Calu3 (cell line): ENCODE measurements around the gene USP32. TPM values are rescaled to one million over a fixed set of nuclear protein-coding genes. Genes with fewer than 3 reads are reported as not detected.
A peak's percentile ranks its signal among the peaks of the same experiment; 100 is the strongest.

Source experiments
- BruUV-seq: library from RNA; stranded (reverse); fragments of 400-500 nt; replicated peaks from 2 replicates; lab custom pipeline; 2021; lab: Mats Ljungman, UMichigan
- CTCF ChIA-PET: fragments of 300-600 bp; sonication (Branson Sonifier 250); formaldehyde crosslinking; loops from one replicate; lab custom pipeline; 2022; ENCODE audit warnings: antibody characterized with exemption; lab: Charles Lee
- DNase-seq: peaks from one replicate; pipeline ENCODE4 v3.0.0; 2022
- H3K27ac Mint-ChIP-seq: one replicate; pipeline ENCODE4 v1.8.0; 2022; ENCODE audit warnings: mixed read lengths; ENCODE audit not compliant: unreplicated experiment
- H3K27me3 Mint-ChIP-seq: one replicate; pipeline ENCODE4 v1.8.0; 2022; ENCODE audit warnings: mixed read lengths; ENCODE audit not compliant: unreplicated experiment
- H3K36me3 Mint-ChIP-seq: one replicate; pipeline ENCODE4 v1.8.0; 2022; ENCODE audit warnings: mild to moderate bottlenecking, moderate library complexity, mixed read lengths; ENCODE audit not compliant: insufficient read depth, unreplicated experiment
- H3K4me1 Mint-ChIP-seq: one replicate; pipeline ENCODE4 v1.8.0; 2022; ENCODE audit warnings: mild to moderate bottlenecking, low read depth, mixed read lengths; ENCODE audit not compliant: unreplicated experiment
- H3K4me3 Mint-ChIP-seq: one replicate; pipeline ENCODE4 v1.8.0; 2022; ENCODE audit warnings: mild to moderate bottlenecking, low read depth, moderate library complexity, mixed read lengths; ENCODE audit not compliant: unreplicated experiment
- H3K9me3 Mint-ChIP-seq: one replicate; pipeline ENCODE4 v1.8.0; 2022; ENCODE audit warnings: low read depth, mixed read lengths; ENCODE audit not compliant: unreplicated experiment
- intact Hi-C: fragments of 100-400 bp; cut with micrococcal nuclease; formaldehyde crosslinking; loops from one replicate; pipeline ENCODE4 v1.10.0; 2022; ENCODE audit not compliant: unreplicated experiment
- total RNA-seq: library from RNA; stranded (reverse); gene quantifications from 2 replicates; pipeline ENCODE4 v1.2.3, GENCODE V29; 2022
- TF ChIP-seq, protein P1 (sequence below): fragments of 200-600 bp; IDR thresholded peaks from one replicate; pipeline ENCODE4 v1.8.0; 2022; ENCODE audit warnings: antibody characterized with exemption; ENCODE audit not compliant: unreplicated experiment

The USP32 gene
- total RNA-seq, 1 experiment from 2014 or later, result 29.6 TPM

DNA sequence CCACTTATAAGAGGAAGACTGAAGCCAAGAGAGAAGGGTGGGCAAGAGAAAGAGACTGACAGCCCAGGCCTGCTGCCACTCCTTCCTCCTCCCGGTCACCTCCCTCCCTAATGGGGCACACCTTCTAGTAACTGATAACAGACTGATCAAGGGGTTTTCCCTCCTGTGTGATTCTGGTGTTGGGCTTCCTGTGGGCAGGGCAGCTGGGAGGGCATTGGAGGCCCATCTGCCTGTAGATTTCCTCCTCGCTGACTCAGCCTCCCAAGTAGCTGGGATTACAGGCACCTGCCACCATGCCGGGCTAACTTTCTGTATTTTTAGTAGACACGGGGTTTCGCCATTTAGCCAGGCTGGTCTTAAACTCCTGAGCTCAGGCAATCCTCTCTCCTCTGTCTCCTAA is 226.0 kb downstream of the USP32 start:
- CTCF ChIA-PET, result no interaction called here
- intact Hi-C loops, result no loop called here
- H3K9me3 Mint-ChIP-seq, result no peaks in the 10 kb centered on the region
- H3K4me3 Mint-ChIP-seq, result no peak overlapping the region
- H3K4me1 Mint-ChIP-seq, result peaks cover 50% of the 10 kb centered on the region
- peaks cover 6% of the 10 kb centered on the region for H3K36me3 Mint-ChIP-seq
- DNase-seq, result peak; percentile 49
- BruUV-seq, result no TSS peak
- peaks cover 6% of the 10 kb centered on the region for H3K27me3 Mint-ChIP-seq
- TF ChIP-seq, protein P1, sequence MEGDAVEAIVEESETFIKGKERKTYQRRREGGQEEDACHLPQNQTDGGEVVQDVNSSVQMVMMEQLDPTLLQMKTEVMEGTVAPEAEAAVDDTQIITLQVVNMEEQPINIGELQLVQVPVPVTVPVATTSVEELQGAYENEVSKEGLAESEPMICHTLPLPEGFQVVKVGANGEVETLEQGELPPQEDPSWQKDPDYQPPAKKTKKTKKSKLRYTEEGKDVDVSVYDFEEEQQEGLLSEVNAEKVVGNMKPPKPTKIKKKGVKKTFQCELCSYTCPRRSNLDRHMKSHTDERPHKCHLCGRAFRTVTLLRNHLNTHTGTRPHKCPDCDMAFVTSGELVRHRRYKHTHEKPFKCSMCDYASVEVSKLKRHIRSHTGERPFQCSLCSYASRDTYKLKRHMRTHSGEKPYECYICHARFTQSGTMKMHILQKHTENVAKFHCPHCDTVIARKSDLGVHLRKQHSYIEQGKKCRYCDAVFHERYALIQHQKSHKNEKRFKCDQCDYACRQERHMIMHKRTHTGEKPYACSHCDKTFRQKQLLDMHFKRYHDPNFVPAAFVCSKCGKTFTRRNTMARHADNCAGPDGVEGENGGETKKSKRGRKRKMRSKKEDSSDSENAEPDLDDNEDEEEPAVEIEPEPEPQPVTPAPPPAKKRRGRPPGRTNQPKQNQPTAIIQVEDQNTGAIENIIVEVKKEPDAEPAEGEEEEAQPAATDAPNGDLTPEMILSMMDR, result no peak
- no peak overlapping the region for H3K27ac Mint-ChIP-seq

DNA sequence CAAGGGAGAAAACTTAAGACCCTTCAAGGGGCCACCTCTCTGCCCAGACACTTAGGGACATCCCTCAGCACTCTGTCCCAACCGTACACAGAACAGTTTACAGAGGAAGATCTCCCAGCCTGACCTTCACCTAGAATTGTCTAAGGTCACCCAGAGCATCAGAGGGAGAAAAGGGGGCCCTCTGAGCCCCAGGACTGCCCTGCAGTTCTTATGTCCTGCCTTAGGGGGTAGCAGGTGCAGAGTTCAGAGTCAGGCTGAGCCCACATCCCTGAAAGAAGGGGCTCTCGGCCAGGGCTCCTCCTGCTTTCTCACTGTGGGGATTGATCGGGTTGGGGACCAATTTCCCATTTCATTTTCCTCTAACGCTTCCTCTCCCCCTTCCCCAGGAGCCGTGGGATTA is 226.7 kb downstream of the USP32 start:
- DNase-seq, result no peak
- intact Hi-C loops, result no loop called here
- CTCF ChIA-PET, result no interaction called here
- TF ChIP-seq, protein P1, result no peak
- BruUV-seq, result no TSS peak
- Mint-ChIP-seq H3K27ac (no peak overlapping the region), H3K27me3 (peaks cover 13% of the 10 kb centered on the region), H3K9me3 (no peaks in the 10 kb centered on the region), H3K36me3 (peaks cover 1% of the 10 kb centered on the region), H3K4me3 (no peak overlapping the region), H3K4me1 (peaks cover 49% of the 10 kb centered on the region)

DNA sequence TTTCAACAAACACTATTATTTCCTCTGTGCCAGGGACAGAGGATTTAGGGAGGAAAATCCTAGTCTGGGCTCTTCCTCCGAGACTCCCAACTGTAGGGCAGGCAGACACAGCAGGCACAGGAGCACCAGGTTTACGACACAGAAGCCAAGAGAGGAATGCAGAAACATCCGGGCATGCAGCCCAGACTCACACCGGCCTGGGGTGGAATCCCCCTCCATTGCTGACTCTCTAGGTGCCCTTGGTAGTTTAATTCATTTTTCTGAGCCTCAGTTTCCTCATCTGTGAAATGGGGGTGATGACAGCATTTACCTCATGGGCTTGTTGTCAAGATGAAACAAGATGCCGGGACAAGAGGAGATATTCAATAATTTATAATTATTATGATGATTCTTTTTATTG is 227.2 kb downstream of the USP32 start:
- peaks cover 46% of the 10 kb centered on the region for H3K4me1 Mint-ChIP-seq
- no peak for DNase-seq
- BruUV-seq, result no TSS peak
- no peak overlapping the region for H3K4me3 Mint-ChIP-seq
- peaks cover 19% of the 10 kb centered on the region for H3K27me3 Mint-ChIP-seq
- H3K27ac Mint-ChIP-seq, result no peak overlapping the region
- TF ChIP-seq, protein P1, result no peak
- CTCF ChIA-PET, result no interaction called here
- H3K9me3 Mint-ChIP-seq, result no peaks in the 10 kb centered on the region
- intact Hi-C loops, result no loop called here
- H3K36me3 Mint-ChIP-seq, result no peaks in the 10 kb centered on the region

DNA sequence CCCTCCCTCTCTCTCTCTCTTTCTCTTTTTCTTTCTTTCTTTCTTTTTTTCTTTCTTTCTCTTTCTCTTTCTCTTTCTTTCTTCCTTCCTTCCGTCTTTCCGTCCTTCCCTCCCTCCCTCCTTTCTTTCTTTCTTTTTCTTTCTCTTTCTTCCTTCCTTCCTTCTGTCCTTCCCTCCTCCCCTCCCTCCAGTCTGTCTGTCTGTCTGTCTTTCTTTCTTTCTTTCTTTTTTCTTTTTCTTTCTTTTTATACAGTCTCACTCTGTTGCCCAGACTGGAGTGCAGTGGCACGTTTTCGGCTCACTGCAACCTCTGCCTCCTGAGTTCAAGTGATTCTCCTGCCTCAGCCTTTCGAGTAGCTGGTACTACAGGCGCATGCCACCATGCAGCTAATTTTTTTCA is 227.8 kb downstream of the USP32 start:
- no peaks in the 10 kb centered on the region for H3K36me3 Mint-ChIP-seq
- H3K27me3 Mint-ChIP-seq, result peaks cover 24% of the 10 kb centered on the region
- intact Hi-C loops, result no loop called here
- no peak overlapping the region for H3K4me3 Mint-ChIP-seq
- no peaks in the 10 kb centered on the region for H3K9me3 Mint-ChIP-seq
- TF ChIP-seq, protein P1, result no peak
- CTCF ChIA-PET, result no interaction called here
- BruUV-seq, result no TSS peak
- H3K27ac Mint-ChIP-seq, result no peak overlapping the region
- no peak for DNase-seq
- peaks cover 46% of the 10 kb centered on the region for H3K4me1 Mint-ChIP-seq
